Activated CD8-positive, alpha-beta memory T cell treated with anti-CD3 and anti-CD28 coated beads for 1 hour (primary cell): ENCODE data around the gene PXDN.
"Not testable (repeated sequence)": the region's sequence is repeated elsewhere in the genome, so short reads cannot be mapped to it uniquely, and the experiment has no call there.

ENCODE experiments used
- DNase-seq, 2 donors: peaks; one replicate each; pipeline ENCODE4 v3.0.0-alpha.2; 2020; ENCODE audit warnings: low read depth in 1 of 2; ENCODE audit errors: extremely low read depth in 1 of 2

The PXDN gene

DNA sequence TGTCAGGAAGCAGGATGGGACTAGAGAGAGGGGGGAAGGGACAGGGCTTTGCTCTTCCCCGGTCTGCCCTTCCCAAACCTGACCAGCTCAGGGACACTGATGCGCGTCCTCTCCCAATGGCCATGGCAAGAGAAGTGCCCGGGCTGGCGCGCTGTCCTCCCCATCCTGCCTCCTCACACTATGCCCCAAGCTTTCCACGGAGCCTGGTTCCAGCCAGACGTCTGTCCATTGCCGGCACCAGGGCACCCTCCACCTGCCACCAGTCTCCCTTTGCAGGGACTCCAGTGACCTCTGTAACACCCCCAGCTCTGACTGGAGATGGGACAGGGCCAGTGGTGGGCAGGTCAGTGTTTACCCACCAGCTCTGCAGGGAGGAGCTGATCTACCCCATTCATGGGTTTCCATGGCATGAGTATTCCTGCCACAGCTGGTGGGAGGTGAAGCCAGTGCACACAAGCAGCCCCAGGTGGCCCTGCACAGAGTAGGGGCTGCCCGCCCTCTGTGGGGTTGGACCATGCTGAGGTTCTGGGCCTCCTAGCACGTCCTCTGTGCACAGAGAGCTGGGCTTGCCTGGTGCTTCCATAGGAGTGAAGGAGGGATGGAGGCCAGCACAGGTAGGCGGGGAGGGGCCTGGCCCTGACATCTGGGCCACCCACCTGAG is 109.5 kb downstream of the PXDN start:
- no peak for DNase-seq

DNA sequence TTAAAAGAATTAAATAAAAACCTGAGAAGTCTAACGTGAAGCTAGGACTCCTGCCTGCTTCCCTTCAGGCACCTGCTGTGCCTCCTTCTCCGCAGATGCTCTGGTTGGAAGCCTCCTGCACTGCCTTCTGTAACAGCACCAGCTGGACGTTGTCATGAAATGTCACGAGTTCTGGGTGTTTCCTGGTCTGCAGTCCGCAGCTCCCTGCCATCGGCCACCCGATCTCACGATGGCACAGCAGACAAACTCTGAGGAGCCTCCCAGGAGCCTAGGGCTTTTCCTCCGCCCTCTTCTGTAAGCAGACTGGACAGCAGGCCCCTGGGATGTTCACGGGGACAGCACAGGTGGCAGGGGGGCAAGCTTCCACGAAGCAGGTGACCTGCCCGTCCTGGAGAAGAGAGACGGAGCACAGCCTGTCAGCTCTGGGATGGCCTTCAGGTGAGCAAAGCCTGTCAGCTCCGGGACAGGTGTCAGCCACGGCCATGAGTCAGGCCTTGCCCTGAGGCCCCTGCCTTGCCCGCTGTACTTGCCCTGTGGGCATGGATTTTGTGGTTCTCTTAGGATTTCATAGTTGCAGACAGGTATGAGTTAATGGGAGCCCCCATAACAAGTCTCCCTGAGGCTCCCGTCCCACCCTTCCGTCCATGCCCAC is 110.3 kb downstream of the PXDN start:
- DNase-seq: no peak

DNA sequence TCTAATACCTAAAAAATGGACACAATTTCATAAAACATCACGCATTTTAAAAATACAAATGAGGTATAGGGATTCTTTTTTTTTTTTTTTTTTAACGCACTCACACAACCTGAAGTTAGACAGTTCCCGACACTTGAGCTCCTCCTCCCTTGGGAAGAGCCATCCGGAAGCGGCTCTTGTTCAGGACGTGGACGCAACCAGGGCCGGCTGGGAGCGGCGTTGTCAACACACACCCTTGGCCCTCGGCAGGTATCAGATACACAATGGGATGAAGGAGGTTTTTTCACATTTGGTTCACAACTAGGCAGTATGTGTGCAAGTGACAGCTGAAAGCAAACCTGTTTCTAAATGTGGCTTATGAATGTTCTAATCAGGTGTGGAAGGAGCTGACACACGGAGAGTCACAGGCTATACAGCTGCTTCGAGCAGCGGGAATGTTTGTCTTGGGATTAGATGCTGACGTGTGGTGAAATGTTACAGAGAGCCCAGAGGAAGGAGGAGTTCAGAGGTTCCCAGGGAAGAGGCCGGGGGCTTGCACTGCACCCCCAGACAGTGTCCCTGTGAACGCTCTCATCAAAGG is 111.1 kb downstream of the PXDN start:
- DNase-seq: no peak

DNA sequence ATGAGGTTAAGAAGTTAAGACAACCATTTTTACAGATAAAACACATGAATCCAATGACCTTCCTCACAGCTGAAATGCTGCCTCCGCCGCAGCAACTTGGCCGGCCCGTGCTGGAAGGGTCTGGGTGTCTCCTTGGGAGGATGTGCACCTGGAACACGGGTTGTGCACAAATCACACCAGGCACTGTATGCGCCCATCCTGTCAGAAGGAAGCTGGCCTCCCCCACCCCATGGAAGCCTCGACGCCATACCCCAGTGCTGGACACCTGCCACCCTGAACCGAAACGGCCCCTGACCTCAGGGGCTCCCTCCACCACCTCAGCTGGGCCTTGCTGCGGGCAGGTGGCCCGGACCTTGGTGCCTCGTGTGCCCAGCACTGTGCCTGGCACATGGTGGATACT is 111.8 kb downstream of the PXDN start:
- no peak for DNase-seq

DNA sequence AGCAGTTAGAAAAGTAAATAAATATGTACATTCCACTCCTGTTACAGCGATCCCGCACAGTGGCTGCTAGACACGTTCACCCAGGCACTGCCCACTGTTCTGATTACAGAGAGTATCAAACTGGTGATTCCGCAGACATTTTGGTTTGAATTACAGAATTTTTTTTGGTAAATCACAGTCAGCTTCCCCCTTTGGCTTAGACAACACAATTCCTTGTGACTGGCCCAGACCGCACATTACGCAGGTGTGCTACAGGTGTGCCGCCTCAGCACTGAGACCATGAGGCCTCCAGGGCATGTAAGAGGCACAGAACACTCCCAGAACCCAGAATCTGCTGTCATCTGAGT is 112.3 kb downstream of the PXDN start:
- DNase-seq: no peak

DNA sequence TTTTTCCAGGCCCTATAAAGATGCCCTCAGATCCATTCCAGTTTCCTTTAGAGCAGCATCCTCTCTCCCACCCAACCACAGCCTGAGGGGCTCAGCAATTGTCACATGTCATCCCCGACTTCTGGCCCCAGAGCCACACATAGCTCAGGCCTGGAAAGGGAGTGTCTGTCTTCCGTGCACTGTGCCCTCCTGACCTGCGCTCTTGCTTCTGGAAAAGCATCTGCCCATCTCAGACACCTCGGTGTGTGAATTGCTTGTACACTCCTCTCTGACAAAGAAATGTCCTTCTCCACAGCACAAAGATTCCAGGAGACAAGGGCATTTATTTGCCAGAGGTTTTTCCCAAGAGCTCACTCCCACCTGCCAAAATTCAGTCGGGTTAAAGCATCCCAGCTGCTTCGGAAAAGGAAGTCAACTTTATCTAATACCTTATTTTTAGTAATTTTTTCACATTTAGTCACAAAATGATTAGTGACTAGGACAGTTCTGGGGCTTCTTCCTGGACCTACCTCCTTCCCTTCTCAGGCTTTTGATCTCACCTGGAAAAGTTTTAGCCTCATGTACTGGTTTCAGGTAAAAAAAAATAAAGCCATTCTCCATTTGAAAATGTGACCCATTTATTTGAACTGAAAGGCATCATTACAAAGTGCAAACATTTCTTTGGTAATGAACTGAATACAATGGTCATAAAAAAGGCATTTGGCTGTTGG is 112.9 kb downstream of the PXDN start:
- DNase-seq: no peak

DNA sequence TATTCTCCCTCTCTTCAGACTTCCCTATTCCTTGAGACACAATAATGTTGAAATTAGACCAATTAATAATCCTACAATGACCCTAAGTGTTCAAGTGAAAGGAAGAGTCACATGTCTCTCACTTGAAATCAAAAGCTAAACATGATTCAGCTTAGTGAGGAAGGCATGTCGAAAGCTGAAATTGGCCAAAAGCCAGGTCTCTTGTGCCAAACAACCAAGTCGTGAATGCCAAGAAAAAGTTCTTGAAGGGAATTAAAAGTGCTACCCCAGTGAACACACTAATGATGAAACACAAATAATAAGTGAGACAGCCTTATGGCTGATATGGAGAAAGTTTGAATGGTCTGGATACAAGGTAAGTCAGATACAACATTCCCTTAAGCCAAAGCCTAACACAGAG is 115.4 kb downstream of the PXDN start:
- no peak for DNase-seq

DNA sequence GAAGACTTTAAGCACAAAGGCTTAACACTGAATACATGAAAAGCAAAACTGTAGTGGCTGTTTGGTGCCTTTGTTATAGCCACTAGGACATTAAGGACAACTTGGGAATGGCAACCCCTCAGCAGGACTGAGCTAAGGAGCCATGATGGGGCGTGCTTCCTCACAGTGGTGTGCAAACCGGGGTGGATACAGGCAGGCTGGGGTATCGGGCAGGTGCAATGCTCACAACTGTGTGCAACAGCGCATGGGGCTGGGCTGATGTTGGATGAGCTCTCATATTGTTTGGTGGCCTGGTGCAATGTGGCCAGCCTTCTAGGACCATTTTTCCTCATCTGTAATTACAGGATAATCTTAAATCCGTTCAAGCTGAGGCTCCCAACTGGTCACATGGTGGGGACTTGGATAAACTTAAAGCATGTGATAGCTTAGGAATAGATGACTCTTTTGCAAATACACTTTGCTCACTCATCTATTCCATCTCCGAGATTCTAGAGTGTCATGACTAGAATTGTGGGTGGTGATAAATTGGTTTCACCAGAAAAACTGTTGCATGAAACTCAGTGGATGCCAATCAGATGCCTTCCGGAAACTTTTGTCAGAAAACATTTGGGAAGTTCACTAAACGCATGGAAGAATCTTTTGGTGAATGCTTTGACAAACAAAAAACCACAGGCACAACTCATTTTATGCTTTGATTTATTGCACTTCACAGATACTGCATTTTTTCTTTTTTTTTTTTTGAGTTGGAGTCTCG is 116.5 kb downstream of the PXDN start:
- DNase-seq: no peak

DNA sequence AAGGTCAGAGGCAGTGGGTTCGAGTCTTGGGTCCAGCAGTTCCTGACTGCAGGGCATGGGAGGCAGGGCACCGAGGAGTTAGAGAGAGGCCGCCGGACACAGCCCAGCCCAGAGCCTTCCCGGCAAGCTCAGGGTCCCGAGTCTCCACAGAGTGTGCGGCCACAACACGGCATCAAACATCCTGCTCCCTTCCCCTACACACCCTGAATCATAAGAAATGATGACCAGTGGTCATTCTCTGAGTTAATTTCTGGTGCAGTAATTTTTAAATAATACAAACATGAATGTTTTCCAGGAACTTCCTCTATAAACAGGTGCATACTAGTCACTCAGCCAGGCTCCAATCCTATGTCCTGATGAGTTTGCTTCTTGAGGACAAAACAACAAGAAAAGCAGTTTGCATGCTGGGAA is 118.0 kb downstream of the PXDN start:
- DNase-seq: no peak

DNA sequence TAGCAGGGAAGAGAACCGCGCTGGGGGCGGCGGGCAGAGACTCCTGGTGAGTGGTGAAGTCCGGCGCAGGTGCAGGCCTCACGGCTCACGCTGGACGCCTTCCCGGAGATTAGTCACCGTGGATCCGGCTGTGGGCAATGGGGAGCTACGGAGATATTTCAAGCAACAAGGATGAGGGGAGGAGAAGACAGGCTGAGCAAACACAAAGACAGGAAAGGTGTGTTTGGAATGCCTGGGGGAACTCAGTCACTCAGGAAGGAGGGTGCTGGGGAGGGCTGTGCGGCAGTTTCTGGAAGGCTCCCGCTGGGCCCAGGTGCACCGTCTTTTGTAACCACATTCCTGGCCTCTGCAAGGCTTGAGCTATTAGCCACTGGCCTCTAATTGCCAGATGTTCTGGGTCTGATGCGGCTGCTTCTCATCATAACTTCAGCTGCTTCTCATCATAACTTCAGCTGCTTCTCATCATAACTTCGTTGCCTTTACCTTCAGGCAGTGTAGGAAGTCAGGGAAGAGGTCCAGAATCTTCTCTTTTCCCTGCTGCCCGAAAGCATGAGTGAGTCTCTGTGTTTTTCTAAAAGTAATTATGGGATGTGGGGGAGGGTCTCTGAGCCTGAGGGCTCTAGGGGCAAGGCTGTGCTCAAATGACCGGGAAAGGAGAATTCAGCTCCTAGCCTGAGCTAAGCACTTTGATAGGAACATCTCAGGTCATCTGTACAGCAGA is 118.9 kb downstream of the PXDN start:
- DNase-seq: no peak

DNA sequence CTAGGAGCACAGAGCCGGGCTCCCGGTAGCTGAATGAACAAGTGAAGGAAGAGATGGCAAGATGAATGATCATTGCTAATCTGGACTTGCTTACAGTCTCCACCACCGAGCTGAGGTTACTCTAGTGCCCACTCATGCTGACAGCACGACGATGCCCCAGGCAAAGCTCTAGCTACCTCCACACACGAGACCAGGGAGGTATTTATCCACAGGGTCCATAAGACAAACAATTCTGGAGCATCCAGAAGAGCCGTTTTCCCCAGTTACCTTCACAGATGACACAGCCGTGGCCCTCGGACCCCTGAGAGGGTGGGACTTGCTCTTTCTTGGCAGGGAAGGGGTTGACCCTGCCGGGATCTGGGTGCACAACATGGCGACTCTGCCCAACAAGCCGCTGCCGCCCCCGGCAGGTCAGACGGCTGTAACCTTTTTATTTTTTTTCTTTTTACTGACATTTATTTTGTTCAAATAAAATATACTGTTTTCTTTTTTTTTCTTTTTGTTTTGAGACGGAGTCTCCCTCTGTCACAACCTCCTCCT is 120.3 kb downstream of the PXDN start:
- DNase-seq: no peak

DNA sequence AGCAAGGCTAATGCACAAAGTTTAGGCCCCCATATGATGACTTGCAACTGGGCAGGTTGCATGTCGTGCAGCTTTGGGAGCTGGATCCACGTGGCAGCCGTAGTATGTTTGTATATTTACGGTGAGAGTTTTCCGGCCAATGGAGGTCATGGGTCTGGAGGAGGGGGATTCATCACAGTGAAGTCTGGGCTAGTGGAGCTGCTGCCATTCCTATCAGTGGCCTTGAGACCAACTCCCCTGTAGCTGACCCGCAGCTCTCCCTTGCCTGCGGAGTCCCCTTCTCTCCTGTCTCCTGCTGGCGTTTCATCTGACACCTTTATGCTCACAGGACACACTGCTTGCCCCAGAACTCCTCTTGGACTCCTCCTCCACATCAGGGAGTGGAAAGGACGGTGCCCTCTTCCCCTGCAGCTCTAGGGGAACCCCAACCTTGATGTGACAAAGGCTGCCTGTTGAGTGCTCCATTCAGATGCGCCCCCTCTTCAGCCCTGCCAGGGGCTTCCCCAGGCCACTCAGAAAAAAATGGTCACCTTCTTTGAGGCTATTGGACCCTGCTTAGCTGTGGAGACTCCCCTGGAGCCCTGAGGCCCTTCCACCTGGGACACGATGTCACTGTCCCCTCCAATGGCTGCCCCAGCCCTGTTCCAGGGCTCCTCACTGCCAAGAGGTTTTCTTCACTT is 121.7 kb downstream of the PXDN start:
- no peak for DNase-seq

DNA sequence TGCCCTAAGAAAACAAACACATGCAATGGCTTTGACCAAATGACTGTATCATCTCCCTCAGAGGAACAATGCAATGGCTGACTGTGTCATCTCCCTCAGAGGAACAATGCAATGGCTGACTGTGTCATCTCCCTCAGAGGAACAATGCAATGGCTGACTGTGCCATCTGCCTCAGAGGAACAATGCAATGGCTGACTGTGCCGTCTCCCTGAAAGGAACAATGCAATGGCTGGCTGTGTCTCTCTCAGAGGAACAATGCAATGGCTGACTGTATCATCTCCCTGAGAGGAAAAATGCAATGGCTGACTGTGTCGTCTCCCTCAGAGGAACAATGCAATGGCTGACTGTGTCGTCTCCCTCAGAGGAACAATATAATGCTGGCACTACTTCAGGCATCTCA is 122.3 kb downstream of the PXDN start:
- not testable (repeated sequence) for DNase-seq

DNA sequence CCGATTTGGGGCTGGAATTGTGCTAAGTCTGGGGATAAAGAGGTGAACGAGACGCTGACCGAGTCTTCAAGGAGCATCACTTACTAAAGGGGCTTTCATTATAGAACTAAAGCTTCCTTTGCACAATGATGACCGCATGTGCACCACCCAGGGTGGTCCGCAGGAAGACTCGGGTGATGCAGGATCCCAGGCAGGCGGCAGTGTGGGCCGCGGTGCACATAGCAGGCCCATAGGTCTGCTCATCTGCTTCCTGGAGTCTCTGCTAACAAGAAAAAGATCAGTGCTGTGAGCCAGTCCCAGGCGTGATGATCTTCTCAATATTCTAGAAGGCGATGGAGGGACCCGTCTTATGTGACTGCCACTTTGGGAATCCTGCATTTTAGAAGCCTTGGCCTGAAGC is 122.8 kb downstream of the PXDN start:
- no peak for DNase-seq

DNA sequence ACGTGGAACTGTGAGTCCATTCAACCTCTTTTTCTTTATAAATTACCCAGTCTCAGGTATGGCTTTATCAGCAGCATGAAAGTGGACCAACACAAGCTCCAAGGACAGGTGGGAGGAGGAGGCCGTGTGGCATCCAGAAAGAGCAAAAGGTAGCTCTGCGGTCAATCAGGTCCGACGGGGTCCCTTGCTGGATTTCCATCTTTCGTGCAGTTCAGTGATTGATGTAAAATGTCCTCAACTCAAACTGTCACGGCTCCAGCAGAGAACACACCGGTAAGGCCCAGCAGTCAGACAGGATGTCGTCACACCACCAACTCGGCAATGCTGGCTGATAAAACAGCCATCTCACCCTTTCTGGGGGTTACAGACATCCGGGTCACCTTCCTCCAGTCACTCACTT is 123.3 kb downstream of the PXDN start:
- no peak for DNase-seq

DNA sequence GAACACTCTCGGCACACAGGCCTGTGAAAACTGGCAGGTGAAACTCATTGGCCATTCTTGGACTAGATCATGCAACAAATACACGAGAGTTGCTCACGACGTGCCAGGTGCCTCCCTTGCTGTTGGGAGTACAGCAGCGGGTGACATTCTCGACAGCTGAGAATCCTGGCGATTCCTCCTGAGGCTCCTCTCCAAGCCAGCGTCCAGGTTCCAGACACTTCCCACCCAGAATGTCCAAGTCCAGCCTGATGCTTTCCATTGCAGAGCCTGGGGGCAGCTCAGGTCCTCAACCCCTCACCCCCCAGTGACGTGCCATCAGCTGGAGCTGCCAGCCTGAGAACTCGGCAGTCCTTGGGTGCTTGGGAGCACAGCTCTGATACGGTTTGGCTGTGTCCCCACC is 124.2 kb downstream of the PXDN start:
- no peak for DNase-seq

DNA sequence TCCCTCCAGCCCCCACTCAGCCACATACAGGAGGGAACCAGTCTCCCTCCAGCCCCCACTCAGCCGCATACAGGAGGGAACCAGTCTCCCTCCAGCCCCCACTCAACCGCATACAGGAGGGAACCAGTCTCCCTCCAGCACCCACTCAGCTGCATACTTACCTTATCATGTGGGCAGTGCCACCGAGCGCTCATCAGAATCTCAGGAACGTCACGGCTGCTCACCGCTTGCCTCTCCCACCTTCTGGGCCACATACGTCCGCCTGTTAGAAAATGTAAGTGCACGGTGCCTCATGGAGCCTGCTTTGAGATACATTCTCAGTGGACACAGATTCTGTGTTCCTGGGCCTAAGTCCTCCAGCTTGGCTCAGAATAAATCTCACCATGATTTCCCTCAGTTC is 124.8 kb downstream of the PXDN start:
- no peak for DNase-seq

DNA sequence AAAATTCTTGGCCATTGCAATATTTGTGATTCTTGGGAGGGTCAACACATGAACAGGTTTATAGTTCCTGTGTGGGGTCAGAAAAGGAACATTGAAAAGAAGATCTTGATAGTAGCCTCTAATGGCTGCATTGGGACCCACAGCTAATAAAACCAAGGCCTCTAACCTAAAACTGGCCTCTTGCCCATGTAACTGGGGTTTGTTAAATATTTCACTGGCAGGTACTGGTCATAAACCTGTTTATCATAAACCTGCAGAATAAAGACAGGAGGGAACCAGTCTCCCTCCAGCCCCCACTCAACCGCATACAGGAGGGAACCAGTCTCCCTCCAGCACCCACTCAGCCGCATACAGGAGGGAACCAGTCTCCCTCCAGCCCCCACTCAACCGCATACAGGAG is 125.3 kb downstream of the PXDN start:
- no peak for DNase-seq

DNA sequence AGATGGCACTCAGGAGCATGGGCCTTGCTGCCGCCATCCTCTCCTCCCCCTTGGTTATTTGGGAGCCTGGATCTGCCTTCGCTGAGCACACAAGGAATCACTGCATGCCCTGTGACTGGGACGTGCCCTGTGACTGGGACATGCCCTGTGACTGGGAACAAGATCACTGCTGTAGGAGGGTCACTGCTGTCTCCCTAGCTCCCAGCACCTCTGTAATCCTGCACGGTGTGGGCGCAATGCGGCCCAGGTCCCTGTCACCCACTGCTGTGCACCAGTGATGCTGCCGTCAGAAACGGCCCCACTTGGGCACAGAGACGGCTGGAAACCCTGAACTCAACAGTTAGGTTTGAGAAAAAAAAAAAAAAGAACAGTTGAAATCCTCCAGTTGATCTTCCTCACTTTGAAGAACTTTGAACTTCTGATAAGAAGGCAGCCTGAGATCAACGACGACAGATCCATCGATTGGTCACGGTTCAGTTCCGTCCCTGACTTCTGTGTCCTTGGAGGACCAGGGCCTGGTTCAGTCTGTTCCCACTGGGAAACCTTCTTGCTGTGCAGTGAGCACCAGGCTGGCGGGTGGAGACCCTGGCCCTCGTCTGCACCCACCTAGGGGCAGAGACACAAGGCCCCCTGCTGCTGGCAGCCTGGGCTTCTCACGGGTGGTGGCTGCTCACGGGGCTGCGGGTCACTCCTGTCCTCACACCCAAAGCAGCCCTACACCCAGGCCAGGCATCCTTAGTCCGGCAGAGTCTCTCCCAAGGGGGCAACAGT is 125.9 kb downstream of the PXDN start:
- no peak for DNase-seq
